ENCODE results near the gene FILIP1.

DNA sequence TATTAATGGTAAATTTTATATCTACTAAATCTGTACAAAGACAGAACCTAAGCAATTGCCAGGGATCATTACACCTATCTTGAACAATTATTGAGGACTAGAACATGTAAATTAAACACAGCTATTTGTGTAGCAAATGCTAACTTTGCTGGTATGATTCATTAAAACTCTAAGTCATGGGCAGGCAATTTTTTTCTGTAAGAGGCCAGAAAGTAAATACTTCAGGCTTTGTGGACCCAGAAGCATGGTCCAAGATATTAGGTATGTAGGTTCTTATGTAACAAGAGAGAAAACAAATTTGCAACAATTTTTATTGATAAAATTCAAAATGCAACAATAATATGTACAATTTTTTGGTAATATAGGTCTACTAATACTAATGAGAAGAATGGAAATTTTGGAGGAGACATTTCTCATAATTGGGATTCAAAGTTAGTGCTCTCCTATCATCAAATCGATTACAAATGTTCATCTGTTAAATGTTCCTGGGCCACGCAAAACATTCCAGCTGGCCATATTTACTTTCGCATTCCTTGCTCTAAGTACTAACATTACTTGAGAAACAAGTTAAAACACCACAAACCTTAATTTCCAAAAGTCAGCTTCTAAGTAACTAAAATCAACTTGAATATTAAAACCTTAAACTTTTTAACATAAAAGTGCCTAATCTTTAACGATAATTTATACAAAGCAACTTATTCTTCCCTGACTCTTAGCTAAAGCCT is 213.3 kb downstream of the FILIP1 start:
- TF ChIP-seq NFATC4 (CRISPR knock-in tag; IDR thresholded peaks at IDR 0.05) (no peak), TEAD4 (CRISPR knock-in tag; IDR thresholded peaks at IDR 0.05) (no peak), CTCF (IDR thresholded peaks at IDR 0.05) (no peak)
- TF ChIP-seq, protein P1, sequence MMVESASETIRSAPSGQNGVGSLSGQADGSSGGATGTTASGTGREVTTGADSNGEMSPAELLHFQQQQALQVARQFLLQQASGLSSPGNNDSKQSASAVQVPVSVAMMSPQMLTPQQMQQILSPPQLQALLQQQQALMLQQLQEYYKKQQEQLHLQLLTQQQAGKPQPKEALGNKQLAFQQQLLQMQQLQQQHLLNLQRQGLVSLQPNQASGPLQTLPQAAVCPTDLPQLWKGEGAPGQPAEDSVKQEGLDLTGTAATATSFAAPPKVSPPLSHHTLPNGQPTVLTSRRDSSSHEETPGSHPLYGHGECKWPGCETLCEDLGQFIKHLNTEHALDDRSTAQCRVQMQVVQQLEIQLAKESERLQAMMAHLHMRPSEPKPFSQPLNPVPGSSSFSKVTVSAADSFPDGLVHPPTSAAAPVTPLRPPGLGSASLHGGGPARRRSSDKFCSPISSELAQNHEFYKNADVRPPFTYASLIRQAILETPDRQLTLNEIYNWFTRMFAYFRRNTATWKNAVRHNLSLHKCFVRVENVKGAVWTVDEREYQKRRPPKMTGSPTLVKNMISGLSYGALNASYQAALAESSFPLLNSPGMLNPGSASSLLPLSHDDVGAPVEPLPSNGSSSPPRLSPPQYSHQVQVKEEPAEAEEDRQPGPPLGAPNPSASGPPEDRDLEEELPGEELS (CRISPR knock-in tag; IDR thresholded peaks at IDR 0.05), result no peak
